ENCODE measurements around the gene PRODH2.

Gene PRODH2

GRCh38 chr19:35787227-35787799, 25.3 kb downstream of the PRODH2 start:
- Histone ChIP-seq H3K4me1 (ENCODE audit: insufficient read depth, low read length) (no peaks in the 10 kb centered on the region), H3K36me3 (ENCODE audit: insufficient read depth, low read length) (peaks cover 37% of the 10 kb centered on the region), H2AFZ (ENCODE audit: low read depth, low read length) (no peak overlapping the region), H3K27me3 (ENCODE audit: insufficient read depth, low read length) (no peaks in the 10 kb centered on the region), H3K9me3 (ENCODE audit: low read length) (no peaks in the 10 kb centered on the region), H3K4me3 (ENCODE audit: low read length) (no peak overlapping the region)

GRCh38 chr19:35786299-35787160, 26.1 kb downstream of the PRODH2 start:
- H3K4me3 ChIP-seq (ENCODE audit: low read length) = no peak overlapping the region
- peaks cover 45% of the 10 kb centered on the region for H3K36me3 ChIP-seq (ENCODE audit: insufficient read depth, low read length)
- H2AFZ ChIP-seq (ENCODE audit: low read depth, low read length) = no peak overlapping the region

DNA sequence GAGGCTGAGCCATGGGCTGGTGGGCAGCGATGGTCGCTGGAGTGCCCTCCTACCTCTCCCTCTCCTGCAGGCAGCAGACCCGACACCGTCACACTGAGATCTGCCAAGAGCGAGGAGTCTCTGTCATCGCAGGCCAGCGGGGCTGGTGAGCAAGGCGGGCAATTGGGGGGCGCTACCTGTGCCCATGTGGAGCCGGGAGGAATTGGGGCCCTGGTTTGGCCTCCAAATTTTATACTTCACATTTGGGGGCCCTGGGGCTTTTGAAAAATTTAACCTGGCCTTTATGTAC, 27.4 kb downstream of the PRODH2 start:
- H3K4me3 ChIP-seq (ENCODE audit: low read length) = no peak overlapping the region
- no peaks in the 10 kb centered on the region for H3K27me3 ChIP-seq (ENCODE audit: insufficient read depth, low read length)

More at GRCh38 chr19:35786299-35787160, 26.1 kb downstream of the PRODH2 start:
- Histone ChIP-seq H3K9me3 (ENCODE audit: low read length) (no peaks in the 10 kb centered on the region), H3K27me3 (ENCODE audit: insufficient read depth, low read length) (no peaks in the 10 kb centered on the region), H3K4me1 (ENCODE audit: insufficient read depth, low read length) (no peaks in the 10 kb centered on the region)

GRCh38 chr19:35784503-35785338, 27.9 kb downstream of the PRODH2 start:
- Histone ChIP-seq H2AFZ (ENCODE audit: low read depth, low read length) (no peak overlapping the region), H3K36me3 (ENCODE audit: insufficient read depth, low read length) (peaks cover 61% of the 10 kb centered on the region), H3K4me3 (ENCODE audit: low read length) (no peak overlapping the region), H3K9me3 (ENCODE audit: low read length) (no peaks in the 10 kb centered on the region), H3K4me1 (ENCODE audit: insufficient read depth, low read length) (no peaks in the 10 kb centered on the region), H3K27me3 (ENCODE audit: insufficient read depth, low read length) (no peaks in the 10 kb centered on the region)

More for the DNA sequence above, 27.4 kb downstream of the PRODH2 start:
- H3K9me3 ChIP-seq (ENCODE audit: low read length) = no peaks in the 10 kb centered on the region
- no peaks in the 10 kb centered on the region for H3K4me1 ChIP-seq (ENCODE audit: insufficient read depth, low read length)
- no peak overlapping the region for H2AFZ ChIP-seq (ENCODE audit: low read depth, low read length)
- peaks cover 56% of the 10 kb centered on the region for H3K36me3 ChIP-seq (ENCODE audit: insufficient read depth, low read length)

- Histone ChIP-seq H3K4me1 (ENCODE audit: insufficient read depth, low read length) (no peaks in the 10 kb centered on the region), H3K36me3 (ENCODE audit: insufficient read depth, low read length) (peaks cover 66% of the 10 kb centered on the region), H3K4me3 (ENCODE audit: low read length) (no peak overlapping the region)
Observed at GRCh38 chr19:35783469-35784434, 28.9 kb downstream of the PRODH2 start.

GRCh38 chr19:35782589-35782988, 30.1 kb downstream of the PRODH2 start:
- Histone ChIP-seq H2AFZ (ENCODE audit: low read depth, low read length) (no peak overlapping the region), H3K4me3 (ENCODE audit: low read length) (no peak overlapping the region), H3K36me3 (ENCODE audit: insufficient read depth, low read length) (peaks cover 78% of the 10 kb centered on the region), H3K4me1 (ENCODE audit: insufficient read depth, low read length) (peaks cover under 1% of the 10 kb centered on the region), H3K9me3 (ENCODE audit: low read length) (no peaks in the 10 kb centered on the region), H3K27me3 (ENCODE audit: insufficient read depth, low read length) (no peaks in the 10 kb centered on the region)

More at GRCh38 chr19:35783469-35784434, 28.9 kb downstream of the PRODH2 start:
- Histone ChIP-seq H2AFZ (ENCODE audit: low read depth, low read length) (no peak overlapping the region), H3K9me3 (ENCODE audit: low read length) (no peaks in the 10 kb centered on the region), H3K27me3 (ENCODE audit: insufficient read depth, low read length) (no peaks in the 10 kb centered on the region)

- Histone ChIP-seq H3K27me3 (ENCODE audit: insufficient read depth, low read length) (no peaks in the 10 kb centered on the region), H3K9me3 (ENCODE audit: low read length) (no peaks in the 10 kb centered on the region), H3K4me1 (ENCODE audit: insufficient read depth, low read length) (peaks cover 10% of the 10 kb centered on the region), H2AFZ (ENCODE audit: low read depth, low read length) (no peak overlapping the region), H3K4me3 (ENCODE audit: low read length) (no peak overlapping the region), H3K36me3 (ENCODE audit: insufficient read depth, low read length) (peaks cover 76% of the 10 kb centered on the region)
Observed at GRCh38 chr19:35781650-35782049, 31.0 kb downstream of the PRODH2 start.

DNA sequence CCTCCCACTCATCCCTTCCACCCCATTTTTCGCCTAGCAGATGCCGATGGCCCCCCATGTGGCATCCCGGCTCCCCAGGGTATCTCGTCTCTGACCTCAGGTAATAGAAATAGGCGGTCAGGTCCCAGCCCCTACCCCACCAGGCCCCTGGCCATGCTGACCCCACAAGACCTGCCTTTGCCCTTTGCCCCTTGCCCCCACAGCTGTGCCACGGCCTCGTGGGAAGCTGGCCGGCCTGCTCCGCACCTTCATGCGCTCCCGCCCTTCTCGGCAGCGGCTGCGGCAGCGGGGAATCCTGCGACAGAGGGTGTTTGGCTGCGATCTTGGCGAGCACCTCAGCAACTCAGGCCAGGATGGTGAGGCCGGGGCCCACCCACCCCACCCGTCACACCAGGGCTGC, 31.9 kb downstream of the PRODH2 start:
- H3K27me3 ChIP-seq (ENCODE audit: insufficient read depth, low read length) = no peaks in the 10 kb centered on the region
- H3K4me3 ChIP-seq (ENCODE audit: low read length) = no peak overlapping the region
- no peak overlapping the region for H2AFZ ChIP-seq (ENCODE audit: low read depth, low read length)
- H3K36me3 ChIP-seq (ENCODE audit: insufficient read depth, low read length) = peaks cover 69% of the 10 kb centered on the region
- H3K4me1 ChIP-seq (ENCODE audit: insufficient read depth, low read length) = peaks cover 17% of the 10 kb centered on the region
- H3K9me3 ChIP-seq (ENCODE audit: low read length) = no peaks in the 10 kb centered on the region

DNA sequence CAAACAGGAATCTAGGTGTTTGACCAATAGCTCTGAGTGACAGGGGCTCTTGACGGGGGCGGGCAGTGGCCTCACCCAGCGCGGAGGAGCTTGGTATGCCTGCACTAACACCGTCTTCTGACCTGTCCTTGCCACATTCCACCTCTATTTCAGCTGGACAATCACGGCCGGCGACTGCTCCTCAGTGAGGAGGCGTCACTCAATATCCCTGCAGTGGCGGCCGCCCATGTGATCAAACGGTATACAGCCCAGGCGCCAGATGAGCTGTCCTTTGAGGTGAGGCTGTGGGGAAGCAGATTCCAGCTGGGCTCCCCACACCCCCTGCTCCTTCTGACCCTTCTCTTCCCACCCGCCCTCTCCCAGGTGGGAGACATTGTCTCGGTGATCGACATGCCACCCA, 32.6 kb downstream of the PRODH2 start:
- Histone ChIP-seq H3K4me3 (ENCODE audit: low read length) (no peak overlapping the region), H3K36me3 (ENCODE audit: insufficient read depth, low read length) (peaks cover 66% of the 10 kb centered on the region), H3K27me3 (ENCODE audit: insufficient read depth, low read length) (no peaks in the 10 kb centered on the region), H3K4me1 (ENCODE audit: insufficient read depth, low read length) (peaks cover 17% of the 10 kb centered on the region), H2AFZ (ENCODE audit: low read depth, low read length) (no peak overlapping the region), H3K9me3 (ENCODE audit: low read length) (no peaks in the 10 kb centered on the region)

DNA sequence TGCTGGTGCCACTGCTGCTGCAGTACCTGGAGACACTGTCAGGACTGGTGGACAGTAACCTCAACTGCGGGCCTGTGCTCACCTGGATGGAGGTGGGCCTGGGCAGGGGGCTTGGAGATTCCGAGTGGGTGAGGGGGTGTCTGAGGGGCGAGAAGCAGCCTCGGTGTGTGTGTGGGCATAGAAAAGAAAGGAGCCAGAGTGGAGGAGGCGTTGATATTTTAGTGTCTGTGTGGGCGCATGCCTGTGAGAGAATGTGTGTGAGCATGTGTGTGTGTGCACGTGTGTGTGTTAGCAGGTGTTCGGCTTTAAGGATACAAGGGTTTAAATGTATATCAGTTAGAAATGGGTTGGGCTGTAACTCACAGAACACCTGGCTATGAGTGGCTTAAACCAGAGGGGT, 33.6 kb downstream of the PRODH2 start:
- H3K4me3 ChIP-seq (ENCODE audit: low read length) = no peak overlapping the region
- H3K36me3 ChIP-seq (ENCODE audit: insufficient read depth, low read length) = peaks cover 59% of the 10 kb centered on the region
- no peaks in the 10 kb centered on the region for H3K9me3 ChIP-seq (ENCODE audit: low read length)
- no peaks in the 10 kb centered on the region for H3K27me3 ChIP-seq (ENCODE audit: insufficient read depth, low read length)
- peaks cover 23% of the 10 kb centered on the region for H3K4me1 ChIP-seq (ENCODE audit: insufficient read depth, low read length)
- no peak overlapping the region for H2AFZ ChIP-seq (ENCODE audit: low read depth, low read length)

DNA sequence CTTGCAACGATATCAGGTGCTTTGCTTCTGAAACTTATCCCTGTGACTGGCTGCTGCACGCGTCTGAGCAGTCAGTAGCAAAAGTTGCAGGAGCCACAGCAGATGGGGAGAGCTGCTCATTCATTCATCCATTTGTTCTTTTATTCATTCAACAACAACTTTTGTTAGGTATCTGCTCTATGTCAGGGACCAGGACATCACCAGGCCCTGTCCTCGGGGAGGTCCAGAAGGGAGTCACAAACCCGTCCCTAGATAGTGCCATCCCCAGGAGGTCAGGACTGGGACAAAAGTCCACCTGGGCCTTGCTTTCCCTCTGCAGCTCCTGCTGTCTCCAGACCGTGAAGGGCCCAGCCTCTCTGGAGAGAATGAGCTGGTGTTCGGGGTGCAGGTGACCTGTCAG, 34.7 kb downstream of the PRODH2 start:
- no peak overlapping the region for H3K4me3 ChIP-seq (ENCODE audit: low read length)
- H3K9me3 ChIP-seq (ENCODE audit: low read length) = no peaks in the 10 kb centered on the region
- H3K4me1 ChIP-seq (ENCODE audit: insufficient read depth, low read length) = peaks cover 23% of the 10 kb centered on the region
- no peak overlapping the region for H2AFZ ChIP-seq (ENCODE audit: low read depth, low read length)
- peaks cover 48% of the 10 kb centered on the region for H3K36me3 ChIP-seq (ENCODE audit: insufficient read depth, low read length)
- H3K27me3 ChIP-seq (ENCODE audit: insufficient read depth, low read length) = no peaks in the 10 kb centered on the region

GRCh38 chr19:35777086-35777841, 35.4 kb downstream of the PRODH2 start:
- peaks cover 23% of the 10 kb centered on the region for H3K4me1 ChIP-seq (ENCODE audit: insufficient read depth, low read length)
- H3K27me3 ChIP-seq (ENCODE audit: insufficient read depth, low read length) = no peaks in the 10 kb centered on the region
- H3K36me3 ChIP-seq (ENCODE audit: insufficient read depth, low read length) = peaks cover 42% of the 10 kb centered on the region
- H3K9me3 ChIP-seq (ENCODE audit: low read length) = no peaks in the 10 kb centered on the region
- no peak overlapping the region for H3K4me3 ChIP-seq (ENCODE audit: low read length)
- H2AFZ ChIP-seq (ENCODE audit: low read depth, low read length) = no peak overlapping the region

All from neuron (in vitro differentiated cells).